ENCODE data around the gene DCBLD2. TPM values are rescaled to one million over a fixed set of nuclear protein-coding genes. Genes with fewer than 3 reads are reported as not detected.
A peak's percentile ranks its signal among the peaks of the same experiment; 100 is the strongest.

The DCBLD2 gene
- total RNA-seq, 2 donors from 2014 or later = 33.8 to 37.4 TPM

- no peaks in the 10 kb centered on the region for H3K4me1 ChIP-seq (ENCODE audit: control insufficient read depth in 1 of 2, low read depth in 2 of 2)
- DNase-seq (ENCODE audit: low spot score) (no peak), ATAC-seq (ENCODE audit: insufficient number of reproducible peaks, low FRiP score, low read depth) (peak; percentile 50)
- no peak overlapping the region for H3K4me3 ChIP-seq
- H3K9me3 ChIP-seq = no peaks in the 10 kb centered on the region
- peaks cover 6% of the 10 kb centered on the region for H3K36me3 ChIP-seq
- no peak overlapping the region for H3K27ac ChIP-seq
- no peak for TF ChIP-seq CTCF (IDR thresholded peaks at IDR 0.05)
- H3K27me3 ChIP-seq (replicated peaks; ENCODE audit: insufficient read depth) = no peaks in the 10 kb centered on the region
Observed at GRCh38 chr3:98809557-98809956, 91.9 kb downstream of the DCBLD2 start.

GRCh38 chr3:98808071-98808470 is 93.4 kb downstream of the DCBLD2 start:
- Histone ChIP-seq H3K4me3 (no peak overlapping the region), H3K9me3 (no peaks in the 10 kb centered on the region), H3K27ac (no peak overlapping the region), H3K27me3 (replicated peaks; ENCODE audit: insufficient read depth) (no peaks in the 10 kb centered on the region), H3K4me1 (ENCODE audit: control insufficient read depth in 1 of 2, low read depth in 2 of 2) (no peaks in the 10 kb centered on the region), H3K36me3 (peaks cover 5% of the 10 kb centered on the region)
- TF ChIP-seq CTCF (IDR thresholded peaks at IDR 0.05) = no peak
- DNase-seq (ENCODE audit: low spot score) (no peak), ATAC-seq (ENCODE audit: insufficient number of reproducible peaks, low FRiP score, low read depth) (no peak)

- H3K27me3 ChIP-seq (replicated peaks; ENCODE audit: insufficient read depth) = no peaks in the 10 kb centered on the region
- DNase-seq (ENCODE audit: low spot score) = no peak
Observed at GRCh38 chr3:98807561-98807960, 93.9 kb downstream of the DCBLD2 start.

GRCh38 chr3:98807011-98807410 is 94.5 kb downstream of the DCBLD2 start:
- Histone ChIP-seq H3K27ac (no peak overlapping the region), H3K9me3 (no peaks in the 10 kb centered on the region), H3K4me3 (no peak overlapping the region), H3K36me3 (peaks cover 5% of the 10 kb centered on the region), H3K4me1 (ENCODE audit: control insufficient read depth in 1 of 2, low read depth in 2 of 2) (no peaks in the 10 kb centered on the region), H3K27me3 (replicated peaks; ENCODE audit: insufficient read depth) (no peaks in the 10 kb centered on the region)
- DNase-seq (ENCODE audit: low spot score) (no peak), ATAC-seq (ENCODE audit: insufficient number of reproducible peaks, low FRiP score, low read depth) (no peak)
- TF ChIP-seq CTCF (IDR thresholded peaks at IDR 0.05) = no peak

More at GRCh38 chr3:98807561-98807960, 93.9 kb downstream of the DCBLD2 start:
- no peak for TF ChIP-seq CTCF (IDR thresholded peaks at IDR 0.05)
- H3K4me3 ChIP-seq = no peak overlapping the region
- H3K9me3 ChIP-seq = no peaks in the 10 kb centered on the region
- ATAC-seq (ENCODE audit: insufficient number of reproducible peaks, low FRiP score, low read depth) = no peak
- no peak overlapping the region for H3K27ac ChIP-seq
- H3K36me3 ChIP-seq = peaks cover 5% of the 10 kb centered on the region
- H3K4me1 ChIP-seq (ENCODE audit: control insufficient read depth in 1 of 2, low read depth in 2 of 2) = no peaks in the 10 kb centered on the region

- Histone ChIP-seq H3K9me3 (no peaks in the 10 kb centered on the region), H3K36me3 (peaks cover 5% of the 10 kb centered on the region), H3K27ac (no peak overlapping the region), H3K4me1 (ENCODE audit: control insufficient read depth in 1 of 2, low read depth in 2 of 2) (no peaks in the 10 kb centered on the region), H3K27me3 (replicated peaks; ENCODE audit: insufficient read depth) (no peaks in the 10 kb centered on the region), H3K4me3 (no peak overlapping the region)
- ATAC-seq (ENCODE audit: insufficient number of reproducible peaks, low FRiP score, low read depth) (no peak), DNase-seq (ENCODE audit: low spot score) (no peak)
- TF ChIP-seq CTCF (IDR thresholded peaks at IDR 0.05) = no peak
Observed at GRCh38 chr3:98806521-98806920, 95.0 kb downstream of the DCBLD2 start.
